ENCODE measurements around the gene PUM2.

The PUM2 gene

DNA sequence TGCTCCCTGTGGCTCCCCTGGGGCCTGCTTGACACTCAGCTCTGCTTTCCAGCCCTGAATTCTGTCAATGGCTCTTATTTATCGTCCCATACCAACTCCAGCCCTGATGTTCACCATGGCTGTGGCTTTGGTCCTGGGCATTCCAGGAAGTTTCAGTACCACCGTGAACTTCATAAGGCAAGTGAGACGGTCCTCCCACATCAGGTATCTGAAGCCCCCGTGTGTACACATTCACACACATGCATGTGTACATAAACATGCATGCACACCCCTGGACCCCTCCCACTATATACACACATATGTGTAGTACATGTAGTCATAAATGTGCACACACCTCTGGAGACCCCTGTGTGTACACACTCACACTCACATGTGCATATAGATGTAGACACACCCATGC, 43.3 kb upstream of the PUM2 start:
- CTCF ChIA-PET, result interaction anchor here (1.1 kb wide), 1 partner anchor 242 kb away, joined by 4 read pairs; no protein-coding TSS in a partner anchor
- POLR2A ChIA-PET, result no interaction called here
- Histone ChIP-seq H3K36me3 (ENCODE audit: control insufficient read depth in 4 of 4, insufficient read depth in 4 of 4, low read length in 3 of 4) (no peaks in the 10 kb centered on the region), H3K4me1 (ENCODE audit: control extremely low read depth in 1 of 4, control insufficient read depth in 4 of 4, insufficient read depth in 4 of 4, low read length in 3 of 4) (no peaks in the 10 kb centered on the region), H3K9me3 (ENCODE audit: control extremely low read depth in 1 of 5, control insufficient read depth in 4 of 5, insufficient read depth in 2 of 5, low read depth in 1 of 5, low read length in 4 of 5) (no peaks in the 10 kb centered on the region), H3K4me3 (ENCODE audit: control insufficient read depth in 1 of 7, extremely low read depth in 1 of 7, insufficient read depth in 4 of 7, low read depth in 2 of 7, low read length in 6 of 7) (no peak overlapping the region), H3K27ac (ENCODE audit: insufficient read depth in 1 of 2, low read depth in 1 of 2, low read length in 2 of 2, poor library complexity in 1 of 2, severe bottlenecking in 2 of 2) (no peak overlapping the region), H3K27me3 (replicated peaks in 2 of 5; ENCODE audit: control insufficient read depth in 4 of 5, insufficient read depth in 5 of 5, low read length in 4 of 5) (peaks cover 0 to 4% (median 0%) of the 10 kb centered on the region in 5 experiments)
- no peak for DNase-seq
- 100% methylated on average over 3 of the region's 4 CpGs for WGBS (ENCODE audit: insufficient coverage)

DNA sequence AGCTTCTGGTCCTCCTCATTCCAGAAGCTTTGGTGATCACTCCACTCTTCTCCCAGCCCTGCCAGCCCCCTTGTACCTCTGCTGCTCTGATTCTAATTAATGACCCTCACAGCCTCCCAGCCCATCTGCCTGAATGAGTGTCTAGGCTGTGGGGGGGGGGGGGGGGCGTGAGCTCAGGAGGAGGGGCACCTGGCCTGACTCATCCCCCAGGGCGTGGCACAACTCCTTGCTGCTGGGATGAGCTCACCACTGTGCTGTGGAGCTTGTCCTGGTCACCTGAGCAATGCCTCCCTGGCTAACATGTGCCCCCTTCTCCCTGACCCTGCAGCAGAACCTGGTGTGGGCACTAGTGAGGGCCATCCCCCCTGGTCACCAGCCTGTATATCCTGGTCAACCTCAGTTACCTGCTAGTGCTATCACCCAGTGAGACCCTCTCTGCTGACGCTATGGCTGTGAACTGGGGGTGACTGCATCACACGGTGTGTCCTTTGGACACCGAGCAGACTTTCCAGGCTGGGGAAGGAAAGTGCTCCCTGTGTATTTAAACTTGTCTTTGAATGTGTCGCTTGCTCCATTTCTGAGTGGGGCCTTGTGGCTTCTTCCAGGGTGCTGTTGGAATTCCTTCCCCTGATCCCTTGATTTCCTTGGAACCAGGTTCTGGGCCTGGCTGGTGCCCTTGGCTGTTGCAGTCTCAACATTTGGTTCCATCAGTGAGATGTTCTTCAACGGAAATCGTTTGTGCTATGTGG, 41.5 kb upstream of the PUM2 start:
- Histone ChIP-seq H3K27me3 (replicated peaks in 2 of 5; ENCODE audit: control insufficient read depth in 4 of 5, insufficient read depth in 5 of 5, low read length in 4 of 5) (peaks cover 0 to 7% (median 0%) of the 10 kb centered on the region in 5 experiments), H3K27ac (ENCODE audit: insufficient read depth in 1 of 2, low read depth in 1 of 2, low read length in 2 of 2, poor library complexity in 1 of 2, severe bottlenecking in 2 of 2) (no peak overlapping the region), H3K4me3 (ENCODE audit: control insufficient read depth in 1 of 7, extremely low read depth in 1 of 7, insufficient read depth in 4 of 7, low read depth in 2 of 7, low read length in 6 of 7) (no peak overlapping the region), H3K4me1 (ENCODE audit: control extremely low read depth in 1 of 4, control insufficient read depth in 4 of 4, insufficient read depth in 4 of 4, low read length in 3 of 4) (no peaks in the 10 kb centered on the region), H3K9me3 (ENCODE audit: control extremely low read depth in 1 of 5, control insufficient read depth in 4 of 5, insufficient read depth in 2 of 5, low read depth in 1 of 5, low read length in 4 of 5) (no peaks in the 10 kb centered on the region), H3K36me3 (ENCODE audit: control insufficient read depth in 4 of 4, insufficient read depth in 4 of 4, low read length in 3 of 4) (no peaks in the 10 kb centered on the region)
- WGBS (ENCODE audit: insufficient coverage), result 96% methylated on average over 5 of the region's 8 CpGs
- DNase-seq, result no peak
- CTCF ChIA-PET, result interaction anchor here (1.4 kb wide), 3 partner anchors 11 to 52 kb away, joined by 3 to 6 read pairs (median 6); no protein-coding TSS in a partner anchor
- POLR2A ChIA-PET, result no interaction called here

- Histone ChIP-seq H3K27me3 (replicated peaks in 2 of 5; ENCODE audit: control insufficient read depth in 4 of 5, insufficient read depth in 5 of 5, low read length in 4 of 5) (peaks cover 0 to 7% (median 0%) of the 10 kb centered on the region in 5 experiments), H3K4me1 (ENCODE audit: control extremely low read depth in 1 of 4, control insufficient read depth in 4 of 4, insufficient read depth in 4 of 4, low read length in 3 of 4) (no peaks in the 10 kb centered on the region), H3K36me3 (ENCODE audit: control insufficient read depth in 4 of 4, insufficient read depth in 4 of 4, low read length in 3 of 4) (no peaks in the 10 kb centered on the region), H3K4me3 (ENCODE audit: control insufficient read depth in 1 of 7, extremely low read depth in 1 of 7, insufficient read depth in 4 of 7, low read depth in 2 of 7, low read length in 6 of 7) (no peak overlapping the region), H3K27ac (ENCODE audit: insufficient read depth in 1 of 2, low read depth in 1 of 2, low read length in 2 of 2, poor library complexity in 1 of 2, severe bottlenecking in 2 of 2) (no peak overlapping the region), H3K9me3 (ENCODE audit: control extremely low read depth in 1 of 5, control insufficient read depth in 4 of 5, insufficient read depth in 2 of 5, low read depth in 1 of 5, low read length in 4 of 5) (no peaks in the 10 kb centered on the region)
- DNase-seq, result no peak
- POLR2A ChIA-PET, result no interaction called here
- 97% methylated on average over 5 of the region's 7 CpGs for WGBS (ENCODE audit: insufficient coverage)
- CTCF ChIA-PET, result interaction anchor here (1.4 kb wide), 2 partner anchors 34 to 54 kb away, joined by 3 to 6 read pairs; no protein-coding TSS in a partner anchor
Observed at GRCh38 chr2:20390524-20391123, 40.0 kb upstream of the PUM2 start.

DNA sequence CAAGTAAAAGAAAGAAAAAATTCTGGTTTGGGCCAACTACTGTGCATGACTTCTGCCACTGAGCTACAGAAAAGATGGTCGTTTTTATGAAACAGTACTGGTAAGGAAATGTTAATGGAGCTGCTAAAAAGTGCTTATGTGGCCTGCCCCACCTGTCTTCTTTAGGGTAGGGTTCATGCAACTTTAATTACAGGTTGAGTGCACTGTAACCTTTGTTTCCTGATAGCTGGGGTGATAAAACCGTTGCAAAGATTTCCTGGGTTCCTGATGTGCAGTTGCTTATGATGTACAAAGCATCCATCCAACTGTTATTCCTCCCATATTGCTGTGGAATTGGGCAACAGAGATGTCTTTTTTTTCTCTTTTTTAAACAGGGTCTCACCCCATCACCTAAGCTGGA, 34.3 kb upstream of the PUM2 start:
- H3K4me1 ChIP-seq (ENCODE audit: control extremely low read depth in 1 of 4, control insufficient read depth in 4 of 4, insufficient read depth in 4 of 4, low read length in 3 of 4), result no peaks in the 10 kb centered on the region
- no peak overlapping the region for H3K4me3 ChIP-seq (ENCODE audit: control insufficient read depth in 1 of 7, extremely low read depth in 1 of 7, insufficient read depth in 4 of 7, low read depth in 2 of 7, low read length in 6 of 7)
- ChIA-PET CTCF (interaction anchor here (0.7 to 1.6 kb wide), 4 partner anchors 17 to 151 kb away, joined by 3 read pairs; no protein-coding TSS in a partner anchor), POLR2A (no interaction called here)
- no peaks in the 10 kb centered on the region for H3K9me3 ChIP-seq (ENCODE audit: control extremely low read depth in 1 of 5, control insufficient read depth in 4 of 5, insufficient read depth in 2 of 5, low read depth in 1 of 5, low read length in 4 of 5)
- H3K27ac ChIP-seq (ENCODE audit: insufficient read depth in 1 of 2, low read depth in 1 of 2, low read length in 2 of 2, poor library complexity in 1 of 2, severe bottlenecking in 2 of 2), result no peak overlapping the region
- no peak for DNase-seq
- peaks cover 0 to 3% (median 0%) of the 10 kb centered on the region in 5 experiments for H3K27me3 ChIP-seq (replicated peaks in 2 of 5; ENCODE audit: control insufficient read depth in 4 of 5, insufficient read depth in 5 of 5, low read length in 4 of 5)
- WGBS (ENCODE audit: insufficient coverage), result 100% methylated on average over 1 of the region's 2 CpGs
- no peaks in the 10 kb centered on the region for H3K36me3 ChIP-seq (ENCODE audit: control insufficient read depth in 4 of 4, insufficient read depth in 4 of 4, low read length in 3 of 4)

GRCh38 chr2:20382965-20383810, 32.5 kb upstream of the PUM2 start:
- Histone ChIP-seq H3K9me3 (ENCODE audit: control extremely low read depth in 1 of 5, control insufficient read depth in 4 of 5, insufficient read depth in 2 of 5, low read depth in 1 of 5, low read length in 4 of 5) (no peaks in the 10 kb centered on the region), H3K27me3 (replicated peaks in 2 of 5; ENCODE audit: control insufficient read depth in 4 of 5, insufficient read depth in 5 of 5, low read length in 4 of 5) (no peaks in the 10 kb centered on the region), H3K27ac (ENCODE audit: insufficient read depth in 1 of 2, low read depth in 1 of 2, low read length in 2 of 2, poor library complexity in 1 of 2, severe bottlenecking in 2 of 2) (no peak overlapping the region), H3K36me3 (ENCODE audit: control insufficient read depth in 4 of 4, insufficient read depth in 4 of 4, low read length in 3 of 4) (no peaks in the 10 kb centered on the region), H3K4me1 (ENCODE audit: control extremely low read depth in 1 of 4, control insufficient read depth in 4 of 4, insufficient read depth in 4 of 4, low read length in 3 of 4) (no peaks in the 10 kb centered on the region), H3K4me3 (ENCODE audit: control insufficient read depth in 1 of 7, extremely low read depth in 1 of 7, insufficient read depth in 4 of 7, low read depth in 2 of 7, low read length in 6 of 7) (no peak overlapping the region)
- WGBS (ENCODE audit: insufficient coverage), result 81% methylated on average over 2 of the region's 9 CpGs
- ChIA-PET POLR2A (no interaction called here), CTCF (interaction anchor here (1.1 to 3.3 kb wide), 4 partner anchors 28 to 259 kb away, joined by 3 to 11 read pairs (median 4); no protein-coding TSS in a partner anchor)
- DNase-seq, result no peak

DNA sequence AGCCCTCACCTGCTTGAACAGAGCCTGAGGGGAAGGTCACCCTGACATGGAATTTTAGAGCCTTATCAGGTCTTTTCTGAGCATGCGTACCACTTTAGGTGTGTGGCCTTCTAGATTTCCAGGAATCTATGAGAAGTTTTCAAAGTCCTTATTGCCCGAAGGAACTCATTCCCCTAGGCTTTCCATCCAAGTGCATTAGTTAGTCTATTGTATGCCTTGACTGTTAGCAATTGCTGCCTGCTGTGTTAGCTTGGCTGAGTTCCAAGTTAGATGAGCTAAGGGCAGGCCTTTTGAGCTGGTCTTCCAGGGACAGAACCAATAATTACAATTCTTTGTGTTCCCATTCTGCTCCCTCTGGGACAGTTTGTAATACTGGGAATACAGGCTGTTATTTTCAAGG, 30.8 kb upstream of the PUM2 start:
- H3K9me3 ChIP-seq (ENCODE audit: control extremely low read depth in 1 of 5, control insufficient read depth in 4 of 5, insufficient read depth in 2 of 5, low read depth in 1 of 5, low read length in 4 of 5), result no peaks in the 10 kb centered on the region
- POLR2A ChIA-PET, result no interaction called here

More for the DNA sequence above, 30.8 kb upstream of the PUM2 start:
- no peak for DNase-seq
- H3K27me3 ChIP-seq (replicated peaks in 2 of 5; ENCODE audit: control insufficient read depth in 4 of 5, insufficient read depth in 5 of 5, low read length in 4 of 5), result no peaks in the 10 kb centered on the region
- H3K27ac ChIP-seq (ENCODE audit: insufficient read depth in 1 of 2, low read depth in 1 of 2, low read length in 2 of 2, poor library complexity in 1 of 2, severe bottlenecking in 2 of 2), result no peak overlapping the region
- no peaks in the 10 kb centered on the region for H3K36me3 ChIP-seq (ENCODE audit: control insufficient read depth in 4 of 4, insufficient read depth in 4 of 4, low read length in 3 of 4)
- no peaks in the 10 kb centered on the region for H3K4me1 ChIP-seq (ENCODE audit: control extremely low read depth in 1 of 4, control insufficient read depth in 4 of 4, insufficient read depth in 4 of 4, low read length in 3 of 4)
- no peak overlapping the region for H3K4me3 ChIP-seq (ENCODE audit: control insufficient read depth in 1 of 7, extremely low read depth in 1 of 7, insufficient read depth in 4 of 7, low read depth in 2 of 7, low read length in 6 of 7)
- WGBS (ENCODE audit: insufficient coverage), result 100% methylated on average over 2 of the region's 2 CpGs
- CTCF ChIA-PET, result interaction anchor here (0.9 to 3.3 kb wide), 8 partner anchors 11 to 255 kb away, joined by 3 to 11 read pairs (median 3); no protein-coding TSS in a partner anchor
